Psoas muscle (tissue), 8 donors: ENCODE measurements around the gene PRMT5. TPM values are rescaled to one million over a fixed set of nuclear protein-coding genes. Genes with fewer than 3 reads are reported as not detected.

Experiments used
- ATAC-seq, 4 donors: fragments of 200-7000 bp; cut with Tn5 transposase; one replicate each; pipeline ENCODE4 v1.9.1; 2020; ENCODE audit warnings: moderate library complexity in 3 of 4, mild to moderate bottlenecking in 2 of 4
- DNase-seq, 2 donors: peaks; one replicate each; pipeline ENCODE4 v3.0.0-alpha.2; 2020
- H3K27ac ChIP-seq: fragments of 200-600 bp; one replicate; pipeline ENCODE4 v1.8.0; 2022
- H3K27me3 ChIP-seq, 3 donors: fragments of 200-600 bp in 1 of 3; one replicate each; pipeline versions ENCODE4 v1.6.1 to v1.8.0; 2013 to 2022; ENCODE audit warnings: low read length in 2 of 3, mild to moderate bottlenecking in 2 of 3, moderate library complexity in 1 of 3; ENCODE audit not compliant: insufficient read depth in 3 of 3
- H3K36me3 ChIP-seq, 2 donors: fragments of 200-600 bp in 1 of 2; one replicate each; pipeline versions ENCODE4 v1.6.1 to v1.8.0; 2013 to 2022; ENCODE audit warnings: low read depth in 1 of 2, mild to moderate bottlenecking in 1 of 2, moderate library complexity in 1 of 2; ENCODE audit not compliant: insufficient read depth in 1 of 2
- H3K4me1 ChIP-seq: fragments of 200-600 bp; one replicate; pipeline ENCODE4 v1.8.0; 2022
- H3K4me3 ChIP-seq: fragments of 200-600 bp; one replicate; pipeline ENCODE4 v1.8.0; 2022; ENCODE audit warnings: mild to moderate bottlenecking
- H3K9me3 ChIP-seq: fragments of 200-600 bp; one replicate; pipeline ENCODE4 v1.8.0; 2022
- CTCF ChIP-seq: fragments of 200-600 bp; IDR thresholded peaks from one replicate; pipeline ENCODE4 v1.8.0; 2022; ENCODE audit warnings: antibody characterized with exemption
- WGBS, 3 donors: extraction: QIAGEN DNeasy Blood & Tissue Kit; methylation state at CpG; one replicate each; pipeline versions ENCODE4 v1.1.6 to v1.1.7; 2013; 5-methylcytosine and 5-hydroxymethylcytosine counted together
- intact Hi-C, 2 donors: fragments of 100-400 bp; cut with DNase I; formaldehyde crosslinking; loops; one replicate each; pipeline versions ENCODE4 v1.11.0 to v1.14.2; 2022
- polyA plus RNA-seq, 3 donors: library from polyadenylated mRNA; stranded (reverse); fragments of 200-250 nt; gene quantifications; one replicate each; pipeline ENCODE4 v1.2.3, GENCODE V29; 2013
- total RNA-seq, 4 donors: library from RNA; stranded (reverse); fragmentation: NEBNext Ultra II Directional in 2 of 4; extraction: Animal tissue kit (Norgen Biotek cat#: 25700) in 2 of 4; gene quantifications; one replicate each; pipeline versions ENCODE4 v1.2.1 to v1.2.4, GENCODE V29; 2021 to 2023
- donor health status: healthy with polysubstance abuse.
- donor health status: DM: no; HTN: no; CAD: no; lungs with moderate emphysema.
- donor health status: Bipolar disorder and iron deficiency.
- donor health status: healthy.
- donor health status: DM: yes; HTN: yes; CAD: no.
- donor health status: DM: no; HTN: no; CAD: no.
- donor health status: DM: no; HTN: no; CAD: no.
- donor health status: DM: yes; HTN: yes; CAD: no.

Gene PRMT5
- total and polyA plus RNA-seq, 7 donors = 45.3 to 99.5 (median 76.1) TPM

- DNase-seq (no peak), ATAC-seq (no peak)
- H3K27ac ChIP-seq = no peak overlapping the region
- H3K4me1 ChIP-seq = peaks cover 5% of the 10 kb centered on the region
- no peak overlapping the region for H3K4me3 ChIP-seq
- no peak for TF ChIP-seq CTCF
- no peaks in the 10 kb centered on the region for H3K9me3 ChIP-seq
- H3K27me3 ChIP-seq = no peaks in the 10 kb centered on the region
- intact Hi-C loops = no loop called here
- WGBS, 3 donors = 90 to 94% (median 94%) methylated on average over 21 to 22 of the region's 22 CpGs
- peaks cover 0 to 62% of the 10 kb centered on the region in 2 donors for H3K36me3 ChIP-seq
Observed at GRCh38 chr14:22877000-22877501, 52.1 kb downstream of the PRMT5 start.

GRCh38 chr14:22875748-22876319 is 53.3 kb downstream of the PRMT5 start:
- no peak overlapping the region for H3K4me3 ChIP-seq
- H3K36me3 ChIP-seq = peaks cover 0 to 62% of the 10 kb centered on the region in 2 donors
- no peaks in the 10 kb centered on the region for H3K27me3 ChIP-seq
- WGBS, 3 donors = 94 to 96% (median 94%) methylated on average over 20 of the region's 20 CpGs
- intact Hi-C loops = no loop called here
- H3K27ac ChIP-seq = no peak overlapping the region
- H3K4me1 ChIP-seq = peaks cover 7% of the 10 kb centered on the region
- no peak for ATAC-seq
- DNase-seq = no peak
- no peak for TF ChIP-seq CTCF
- H3K9me3 ChIP-seq = no peaks in the 10 kb centered on the region

GRCh38 chr14:22875003-22875747 is 54.0 kb downstream of the PRMT5 start:
- no peak for DNase-seq
- Histone ChIP-seq H3K9me3 (no peaks in the 10 kb centered on the region), H3K27me3 (no peaks in the 10 kb centered on the region), H3K4me1 (peaks cover 14% of the 10 kb centered on the region), H3K36me3 (peaks cover 0 to 62% of the 10 kb centered on the region in 2 donors), H3K27ac (no peak overlapping the region), H3K4me3 (no peak overlapping the region)
- no peak for ATAC-seq
- intact Hi-C loops = no loop called here
- WGBS, 3 donors = 95 to 98% (median 96%) methylated on average over 15 of the region's 15 CpGs
- no peak for TF ChIP-seq CTCF

GRCh38 chr14:22872833-22873520 is 56.2 kb downstream of the PRMT5 start:
- no peak for TF ChIP-seq CTCF
- no peaks in the 10 kb centered on the region for H3K27me3 ChIP-seq
- H3K4me1 ChIP-seq = peaks cover 16% of the 10 kb centered on the region
- H3K27ac ChIP-seq = peak overlapping the region; percentile 100
- H3K4me3 ChIP-seq = peak overlapping the region; percentile 100
- whole genome bisulfite sequencing, 3 donors = 52 to 64% (median 53%) methylated on average over 10 of the region's 10 CpGs
- no peak for DNase-seq
- intact Hi-C loops = loop anchor here in 1 of 2 donors (2.0 to 5.0 kb wide), 2 partner anchors 28 to 44 kb away; partner anchors contain the start of gene RBM23
- H3K36me3 ChIP-seq = peaks cover 0 to 50% of the 10 kb centered on the region in 2 donors
- no peak for ATAC-seq
- H3K9me3 ChIP-seq = no peaks in the 10 kb centered on the region
